H1 (cell line): Measurements from ENCODE around the gene AGPAT4. TPM values are rescaled to one million over a fixed set of nuclear protein-coding genes. Genes with fewer than 3 reads are reported as not detected.

Experiments
- BCL11A ChIP-seq, 2 experiments: IDR thresholded peaks; one replicate each; pipeline ENCODE4 v1.6.1; 2011; ENCODE audit warnings: low read depth in 2 of 2, low read length in 2 of 2, mild to moderate bottlenecking in 2 of 2
- HDAC2 ChIP-seq, 2 experiments: fragments of 300-600 bp in 1 of 2; sonication (generic) in 1 of 2; IDR thresholded peaks; 2 replicates each; pipeline ENCODE4 v1.6.1; 2011 to 2012; ENCODE audit warnings: low read depth in 2 of 2, low read length in 2 of 2, mild to moderate bottlenecking in 2 of 2, moderate library complexity in 2 of 2, borderline replicate concordance in 1 of 2, inconsistent platforms in 1 of 2
- SP2 ChIP-seq: IDR thresholded peaks from 2 replicates; pipeline ENCODE4 v1.6.1; 2012; ENCODE audit warnings: mild to moderate bottlenecking, low read length, inconsistent platforms
- polyA plus RNA-seq, 7 experiments: library from polyadenylated mRNA; depleted of rRNA in 3 of 7; stranded (reverse) in 5 of 7; unstranded in 2 of 7; fragments of >200 nt in 5 of 7; fragments of 200-250 nt in 2 of 7; gene quantifications; 1 replicate in 5 of 7; 2 replicates in 1 of 7; 4 replicates in 1 of 7; pipeline versions ENCODE4 v1.2.1 to v1.2.3, GENCODE V29; 2011 to 2013; ENCODE audit warnings: missing spikeins in 2 of 7, mixed read lengths in 2 of 7
- total RNA-seq: library from RNA; stranded (reverse); fragmentation: NEBNext Ultra II Directional; extraction: Animal tissue kit (Norgen Biotek cat#: 25700); gene quantifications from 2 replicates; pipeline ENCODE4 v1.2.1, GENCODE V29; 2021
- TF ChIP-seq, protein P1 (sequence below), 3 experiments: IDR thresholded peaks; 1 replicate in 2 of 3; 2 replicates in 1 of 3; pipeline versions ENCODE4 v1.5.1 to v1.6.1; 2011; ENCODE audit warnings: low read length in 3 of 3, mild to moderate bottlenecking in 3 of 3, inconsistent platforms in 2 of 3, low read depth in 1 of 3, moderate library complexity in 1 of 3; ENCODE audit not compliant: insufficient read depth in 1 of 3; ENCODE audit errors: control extremely low read depth in 1 of 3

AGPAT4 gene
- total and polyA plus RNA-seq, 2 of the 8 experiments (the other 6 are each of a cell fraction or from before 2014, with no cell fraction given), result 13.5 to 23.8 TPM

DNA sequence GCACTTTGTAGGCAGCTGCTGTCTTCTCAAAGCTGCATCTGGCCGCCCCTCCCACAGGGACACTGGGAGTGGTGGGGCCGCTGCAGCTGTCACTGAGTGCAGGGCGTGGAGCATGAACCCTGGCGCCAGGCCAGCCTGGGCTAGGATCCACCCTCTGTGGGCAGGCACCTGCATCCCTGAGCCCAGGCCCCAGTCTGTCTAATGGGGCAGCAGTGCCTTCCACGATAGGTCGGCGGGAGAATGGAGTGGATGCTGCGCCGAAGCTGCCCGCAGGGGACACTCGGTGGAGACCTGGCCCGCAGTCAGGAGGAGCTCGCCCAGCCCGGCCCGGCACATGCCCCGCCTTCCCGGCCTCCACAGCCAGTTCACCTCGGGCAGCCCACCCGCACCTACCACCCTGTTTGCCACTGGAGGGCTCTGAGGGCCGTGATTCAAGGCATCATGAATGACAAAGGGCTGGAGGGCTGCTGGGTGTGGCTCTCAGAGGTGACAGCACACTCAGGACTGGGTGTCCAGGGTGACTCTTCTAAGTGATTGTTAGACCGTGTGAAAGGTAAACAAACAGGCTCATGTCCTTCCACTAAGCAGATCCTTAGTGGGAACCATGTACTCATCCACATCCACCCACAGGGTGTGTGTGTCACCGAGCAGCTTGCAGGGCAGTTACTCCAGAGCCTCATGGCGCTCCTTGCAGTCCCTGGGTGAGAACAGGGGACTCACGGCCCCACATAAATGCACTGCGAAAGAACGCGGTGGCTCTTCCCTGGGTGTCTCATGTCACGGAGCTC lies 133.9 kb downstream of the AGPAT4 start (continued):
- TF ChIP-seq, protein P1, sequence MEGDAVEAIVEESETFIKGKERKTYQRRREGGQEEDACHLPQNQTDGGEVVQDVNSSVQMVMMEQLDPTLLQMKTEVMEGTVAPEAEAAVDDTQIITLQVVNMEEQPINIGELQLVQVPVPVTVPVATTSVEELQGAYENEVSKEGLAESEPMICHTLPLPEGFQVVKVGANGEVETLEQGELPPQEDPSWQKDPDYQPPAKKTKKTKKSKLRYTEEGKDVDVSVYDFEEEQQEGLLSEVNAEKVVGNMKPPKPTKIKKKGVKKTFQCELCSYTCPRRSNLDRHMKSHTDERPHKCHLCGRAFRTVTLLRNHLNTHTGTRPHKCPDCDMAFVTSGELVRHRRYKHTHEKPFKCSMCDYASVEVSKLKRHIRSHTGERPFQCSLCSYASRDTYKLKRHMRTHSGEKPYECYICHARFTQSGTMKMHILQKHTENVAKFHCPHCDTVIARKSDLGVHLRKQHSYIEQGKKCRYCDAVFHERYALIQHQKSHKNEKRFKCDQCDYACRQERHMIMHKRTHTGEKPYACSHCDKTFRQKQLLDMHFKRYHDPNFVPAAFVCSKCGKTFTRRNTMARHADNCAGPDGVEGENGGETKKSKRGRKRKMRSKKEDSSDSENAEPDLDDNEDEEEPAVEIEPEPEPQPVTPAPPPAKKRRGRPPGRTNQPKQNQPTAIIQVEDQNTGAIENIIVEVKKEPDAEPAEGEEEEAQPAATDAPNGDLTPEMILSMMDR (IDR thresholded peaks at IDR 0.05; ENCODE audit: control extremely low read depth in 1 of 3, insufficient read depth in 1 of 3, low read depth in 1 of 3, low read length in 3 of 3), result peak in 2 of 3 experiments; percentile 4 to 9; a peak in 3 of 4 replicates
- TF ChIP-seq HDAC2 (IDR thresholded peaks at IDR 0.05; ENCODE audit: borderline replicate concordance in 1 of 2, low read depth in 2 of 2, low read length in 2 of 2) (no peak), BCL11A (IDR thresholded peaks at IDR 0.05; ENCODE audit: low read depth in 2 of 2, low read length in 2 of 2) (no peak), SP2 (no peak)
